HG03354 (cell line): Measurements from ENCODE around the gene SEMA3E.

Experiments used
- ATAC-seq: cut with Tn5 transposase; IDR thresholded peaks from one replicate; pipeline ENCODE4 v1.9.1; 2021; ENCODE audit warnings: mild to moderate bottlenecking; ENCODE audit not compliant: unreplicated experiment, poor library complexity, severe bottlenecking

The SEMA3E gene

DNA sequence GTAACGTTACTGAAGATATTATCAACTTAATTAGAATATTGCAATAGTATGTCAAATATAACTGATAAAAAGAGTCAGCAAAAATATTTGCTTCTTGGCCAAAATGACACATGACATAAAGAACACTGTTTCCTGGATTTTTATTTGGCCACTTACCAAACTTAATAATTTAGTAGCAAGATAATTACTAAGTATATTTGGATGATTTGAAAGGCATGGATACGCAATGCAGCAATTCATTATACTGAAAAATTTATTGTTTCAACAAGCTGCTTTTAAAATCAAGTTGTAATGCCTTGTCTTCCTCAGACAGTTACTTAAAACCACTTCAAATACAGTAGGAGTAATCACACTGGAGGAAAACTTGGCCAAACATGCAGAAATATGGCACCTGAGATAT, 234.0 kb downstream of the SEMA3E start:
- no peak for ATAC-seq

DNA sequence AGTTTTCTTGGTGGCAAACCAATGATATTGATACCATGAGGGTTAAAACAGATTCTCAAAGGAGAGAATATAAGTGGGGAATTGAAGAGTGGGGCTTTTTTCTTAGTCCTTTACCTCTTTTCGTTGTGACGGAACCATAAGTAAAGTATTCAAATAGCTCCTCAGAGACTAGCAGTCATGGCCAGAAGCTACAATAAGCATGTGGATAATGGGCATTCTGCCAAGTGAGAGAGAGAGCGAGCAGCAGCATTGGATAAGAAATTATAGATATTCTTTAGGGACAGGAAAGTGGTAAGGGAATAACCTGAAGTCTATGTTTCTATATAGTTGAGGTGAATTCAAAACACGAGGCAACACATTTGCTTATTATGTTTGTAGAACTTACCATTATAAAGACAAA, 235.1 kb downstream of the SEMA3E start:
- ATAC-seq: no peak

DNA sequence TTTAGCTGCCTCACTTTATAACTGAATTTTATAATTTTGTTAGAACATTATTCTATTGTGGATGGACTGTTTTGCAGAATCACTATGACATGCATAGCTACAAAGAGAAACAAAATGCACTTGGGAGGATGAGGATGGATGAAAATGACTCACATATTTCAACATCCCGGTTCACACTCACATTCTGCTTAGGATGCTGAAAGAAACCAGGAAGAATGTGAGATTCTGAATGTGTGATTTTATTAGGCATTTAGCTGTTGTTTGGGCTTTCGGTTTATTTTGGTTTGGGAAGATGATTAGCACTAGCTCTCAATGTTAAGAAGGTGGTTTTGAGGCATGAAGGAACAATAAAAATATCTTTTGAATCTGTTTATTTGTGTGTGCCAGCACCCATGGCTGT, 235.5 kb downstream of the SEMA3E start:
- no peak for ATAC-seq

DNA sequence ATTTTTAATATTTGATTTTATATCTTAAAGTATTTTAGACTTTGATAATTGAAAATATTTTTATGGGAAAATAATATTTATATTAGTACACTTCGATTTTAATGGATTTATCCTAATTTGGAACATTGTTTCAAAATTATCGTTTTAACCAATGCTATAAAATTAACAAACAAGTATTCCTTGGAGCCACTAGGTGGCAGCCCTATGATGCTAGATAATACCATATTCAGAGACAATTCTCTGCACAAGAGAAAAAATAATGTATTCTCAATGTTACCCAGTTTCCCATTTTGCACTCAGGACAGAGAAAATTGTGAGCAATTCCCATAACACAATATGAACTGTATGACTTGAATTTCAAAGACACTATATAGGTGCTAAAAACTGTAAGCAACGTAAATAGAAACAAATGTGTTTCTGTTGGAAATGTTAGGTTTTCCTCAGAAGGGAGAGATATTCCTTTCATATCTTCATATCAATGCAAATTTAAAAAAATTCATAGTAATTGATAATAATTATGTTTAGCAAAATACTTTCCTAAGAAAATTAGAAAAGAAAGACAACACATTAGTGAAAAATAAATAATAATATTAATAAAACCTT, 237.8 kb downstream of the SEMA3E start:
- peak; percentile 67 for ATAC-seq

DNA sequence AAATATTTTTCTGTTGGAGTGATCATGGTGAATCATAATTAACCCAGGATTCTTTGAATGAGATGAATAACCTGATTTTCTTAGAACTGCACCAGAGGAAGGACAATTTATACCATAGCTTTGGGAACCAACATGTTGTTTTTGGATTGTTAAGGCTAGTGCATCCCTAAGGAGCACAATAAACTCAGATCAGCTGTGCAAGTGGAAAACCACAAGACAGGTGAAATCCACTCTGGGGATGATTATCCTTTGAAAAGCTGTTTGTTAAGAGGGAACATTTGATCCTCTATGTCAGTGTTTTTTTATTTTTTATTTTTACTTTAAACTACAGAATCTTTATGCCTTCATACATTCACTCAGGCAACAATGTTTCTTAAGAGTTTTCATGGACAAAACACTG, 254.2 kb downstream of the SEMA3E start:
- no peak for ATAC-seq

DNA sequence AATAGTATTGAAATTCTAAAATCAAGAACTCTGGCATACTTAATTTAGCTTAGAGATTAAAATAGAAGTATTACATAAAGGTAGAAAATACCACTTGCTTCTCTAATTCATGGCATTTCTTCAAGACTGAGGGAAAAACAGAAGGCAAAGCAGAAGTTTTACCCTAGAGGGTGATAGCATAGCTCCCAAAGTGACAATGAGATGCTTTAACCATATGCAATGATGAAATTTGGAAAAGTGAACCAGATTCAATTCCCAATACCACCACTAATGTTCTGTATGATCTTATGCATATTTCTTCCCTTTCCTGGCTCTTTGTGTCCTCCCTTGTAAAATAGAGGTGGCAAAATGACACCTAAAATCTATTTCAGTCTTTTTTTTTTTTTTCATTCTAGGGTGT, 260.5 kb downstream of the SEMA3E start:
- no peak for ATAC-seq

DNA sequence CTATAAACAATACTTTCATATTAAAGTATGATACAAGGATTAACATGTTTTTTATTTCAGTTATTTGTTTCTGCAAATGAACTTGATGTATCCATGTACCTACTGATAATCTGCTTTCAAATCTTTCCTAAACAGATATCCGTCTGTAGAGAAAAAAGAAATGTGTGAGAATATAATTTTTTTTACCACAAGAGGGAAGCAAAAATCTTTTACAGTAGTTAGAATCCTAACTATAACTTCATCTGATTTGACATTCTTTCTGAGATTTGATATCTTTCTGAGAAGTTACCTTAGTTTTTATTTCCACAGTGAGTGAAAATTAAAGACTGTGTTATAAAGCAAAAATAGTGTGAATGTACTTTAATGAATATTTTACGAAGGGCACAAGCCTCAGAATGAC, 282.3 kb downstream of the SEMA3E start:
- no peak for ATAC-seq

DNA sequence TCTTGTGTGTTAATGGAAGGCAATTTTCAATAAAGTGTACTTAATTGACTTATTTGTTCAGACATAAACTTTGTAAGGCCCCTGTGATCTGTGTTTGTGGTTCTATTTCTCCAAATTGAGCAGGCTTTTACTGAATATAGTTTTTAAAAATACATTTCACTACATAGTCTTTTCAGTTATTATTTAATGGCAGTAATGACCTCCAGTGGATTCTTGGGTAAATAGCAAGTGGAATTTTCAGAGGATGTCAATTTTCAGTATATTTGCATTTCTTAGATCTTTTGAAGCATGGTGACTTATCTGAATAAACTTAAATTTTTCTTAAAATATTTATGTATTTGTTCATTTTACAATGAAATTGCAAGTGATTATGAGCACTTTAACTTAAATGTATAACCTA, 283.2 kb downstream of the SEMA3E start:
- ATAC-seq: no peak

DNA sequence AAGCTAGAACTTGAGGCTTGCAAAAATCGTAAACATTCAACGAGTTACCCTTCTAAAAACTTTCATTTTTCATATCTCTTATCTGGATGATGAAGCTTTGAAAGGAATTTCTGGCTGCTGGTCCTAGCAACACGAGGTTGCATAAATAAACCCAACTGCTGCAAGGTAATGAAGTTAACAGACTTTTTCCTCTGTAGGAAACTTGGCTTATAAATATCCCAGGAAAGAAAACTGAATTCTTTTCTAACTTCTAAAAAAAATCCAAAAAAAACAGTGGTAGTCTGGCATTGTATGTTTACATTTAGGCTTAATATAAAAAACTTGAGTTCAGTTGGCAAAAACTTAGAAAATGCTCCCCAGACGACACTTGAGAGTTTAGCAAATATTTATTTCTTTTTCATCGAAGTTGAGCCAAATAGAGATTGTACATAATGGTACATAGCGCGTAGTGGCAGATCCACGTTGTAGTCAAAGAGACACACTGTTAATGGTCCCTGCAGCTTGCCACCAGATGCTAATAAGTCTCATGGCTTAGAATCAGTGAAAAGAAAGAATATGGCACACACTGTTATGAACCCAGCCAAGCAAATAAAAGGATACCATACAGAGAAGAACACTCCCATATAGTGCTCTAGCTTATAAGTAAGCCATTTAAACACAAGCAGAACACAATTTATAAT, 285.9 kb downstream of the SEMA3E start:
- ATAC-seq: no peak

DNA sequence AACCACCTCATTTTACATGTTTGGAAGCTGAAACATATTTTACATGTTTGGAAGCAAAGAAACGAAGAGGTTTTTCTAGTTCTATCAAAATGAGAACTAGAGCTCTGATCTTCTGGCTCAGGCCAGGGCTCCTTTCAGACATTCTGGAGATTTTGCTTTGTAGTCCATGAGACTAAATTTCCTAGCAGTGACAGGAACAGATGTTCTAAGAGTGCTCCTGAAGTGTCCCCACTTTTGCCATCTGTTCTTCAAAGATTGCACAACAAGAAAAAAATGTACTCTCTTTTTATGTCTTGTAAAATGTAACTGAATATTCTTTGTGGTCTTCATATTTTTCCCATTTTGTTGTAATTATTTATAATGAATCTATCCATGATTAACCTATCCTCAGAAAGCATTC, 289.8 kb downstream of the SEMA3E start:
- ATAC-seq: no peak

DNA sequence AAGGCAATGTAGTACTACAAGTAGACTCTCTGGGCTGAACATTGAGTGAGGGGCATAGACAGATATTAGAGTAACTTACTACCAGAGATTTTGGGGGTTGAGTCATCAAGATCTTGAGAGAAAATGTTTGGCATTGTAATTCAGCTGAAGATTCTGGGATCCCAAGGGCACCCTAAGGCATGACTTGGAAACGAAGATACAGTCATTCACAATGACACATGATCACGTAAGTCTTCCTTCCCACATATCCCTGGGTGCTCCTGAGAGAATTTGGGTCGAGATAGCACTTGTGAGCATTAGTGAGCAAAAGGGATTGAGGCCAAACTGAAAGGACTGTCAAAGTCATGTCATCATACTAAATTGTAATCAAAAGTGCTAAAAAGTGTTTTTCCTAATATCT, 293.8 kb downstream of the SEMA3E start:
- no peak for ATAC-seq

DNA sequence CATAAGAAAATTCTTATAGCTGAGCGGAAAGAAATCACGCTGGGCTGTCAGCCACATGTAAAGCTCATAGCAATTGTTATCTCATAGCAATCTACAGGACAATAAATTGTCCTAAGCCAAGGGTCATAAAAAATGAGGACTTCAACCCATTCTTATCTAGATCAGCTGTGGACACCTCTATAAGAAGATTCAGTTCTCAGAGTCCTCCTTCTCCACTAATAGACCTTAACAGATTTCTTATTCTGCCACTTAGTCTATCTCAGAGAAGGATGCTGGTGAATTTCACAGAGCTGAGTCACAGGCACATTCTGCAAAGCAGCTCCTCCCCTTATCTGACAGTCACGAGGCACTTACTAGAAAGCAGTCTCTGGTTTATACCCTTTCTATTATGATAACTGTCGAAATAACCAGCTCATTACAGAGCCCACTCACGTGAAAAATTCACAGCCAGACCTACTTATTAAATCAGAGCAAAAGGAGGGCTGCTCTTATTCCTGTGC, 300.9 kb downstream of the SEMA3E start:
- no peak for ATAC-seq

DNA sequence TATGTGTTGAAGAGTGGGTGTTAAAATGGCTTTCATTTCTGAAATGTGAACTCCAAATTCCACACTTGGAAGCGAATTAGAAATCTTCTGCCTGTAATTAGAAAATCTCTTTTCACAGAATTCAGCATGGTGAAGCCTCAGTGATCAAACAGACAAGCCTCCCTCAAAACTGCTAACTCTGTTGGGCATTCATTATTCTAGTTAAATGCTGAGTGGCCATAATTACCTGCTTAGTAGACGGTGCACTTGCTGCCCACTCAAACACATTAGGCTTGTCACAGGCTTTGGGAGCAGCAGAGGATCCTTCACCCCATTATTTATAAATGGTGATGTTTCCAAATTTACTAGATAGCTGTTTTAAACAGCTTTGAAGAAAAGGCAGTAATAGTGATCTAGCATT, 309.0 kb downstream of the SEMA3E start:
- ATAC-seq: no peak

DNA sequence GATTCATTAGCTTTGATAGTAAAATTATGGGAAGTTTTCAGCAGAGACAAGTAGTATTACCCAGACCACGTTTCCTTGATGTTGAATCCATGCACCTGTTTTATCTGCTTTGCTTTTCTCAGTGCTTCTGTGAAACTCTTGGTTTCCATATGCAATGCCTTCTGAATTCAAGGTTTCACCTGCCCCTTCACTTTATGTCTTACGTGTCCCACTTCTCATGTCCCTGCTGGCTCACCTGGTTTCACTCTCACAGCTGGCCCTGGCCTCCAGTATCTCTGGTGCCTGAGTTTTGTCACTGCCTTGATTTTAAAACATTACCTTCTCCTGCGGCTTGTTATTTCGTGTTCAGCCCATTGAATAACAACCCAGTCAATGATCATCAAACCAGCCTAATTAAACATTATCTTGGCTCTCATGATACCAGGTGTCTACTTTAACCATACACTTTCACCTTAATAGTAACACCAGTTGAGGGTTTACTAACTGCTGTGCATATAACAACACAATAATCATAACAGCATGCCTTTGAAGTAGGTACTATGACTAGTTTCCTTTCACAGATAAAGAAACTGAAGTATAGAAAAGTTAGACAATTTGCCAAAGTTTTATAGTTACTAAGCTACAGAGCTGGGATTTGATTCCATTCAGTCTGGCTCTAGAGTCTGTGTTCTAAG, 310.5 kb downstream of the SEMA3E start:
- ATAC-seq: no peak

DNA sequence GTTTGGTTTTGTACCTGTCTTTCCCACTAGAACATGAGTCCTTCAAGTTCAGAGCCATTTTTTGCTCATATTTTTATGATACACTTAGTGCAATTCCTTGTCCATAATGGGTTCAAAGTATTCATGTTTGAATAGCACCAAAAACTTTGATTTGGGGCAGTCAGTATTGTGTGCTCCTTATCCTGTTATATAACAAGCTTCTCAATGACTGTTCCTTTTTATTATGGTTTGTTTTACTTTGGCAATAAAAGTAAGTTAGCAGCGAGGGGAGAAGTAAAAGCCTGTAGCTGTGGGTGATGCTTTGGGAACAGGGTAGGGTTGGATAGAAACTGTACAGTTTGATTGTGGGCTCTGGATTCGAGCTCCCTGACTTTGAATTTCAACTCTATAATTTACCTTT, 311.9 kb downstream of the SEMA3E start:
- no peak for ATAC-seq

DNA sequence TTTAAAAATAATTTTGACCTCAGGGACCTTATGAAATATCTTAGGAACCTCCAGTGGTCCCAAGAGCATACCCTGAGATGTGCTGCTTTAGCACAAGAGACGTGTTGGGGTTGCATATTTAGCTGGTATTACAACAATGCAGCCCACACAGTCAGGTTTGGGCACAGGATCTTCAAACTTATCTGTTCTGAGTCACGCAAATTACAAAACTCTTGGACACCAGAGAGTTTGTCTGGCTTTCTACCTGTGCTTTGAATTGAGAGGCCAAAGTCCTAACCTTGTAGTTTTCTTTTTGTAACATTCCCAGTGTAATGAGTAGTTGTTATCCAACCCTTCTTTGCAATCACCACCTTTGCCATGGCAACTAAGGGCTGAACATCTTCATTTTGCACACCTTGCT, 322.7 kb downstream of the SEMA3E start:
- ATAC-seq: no peak

DNA sequence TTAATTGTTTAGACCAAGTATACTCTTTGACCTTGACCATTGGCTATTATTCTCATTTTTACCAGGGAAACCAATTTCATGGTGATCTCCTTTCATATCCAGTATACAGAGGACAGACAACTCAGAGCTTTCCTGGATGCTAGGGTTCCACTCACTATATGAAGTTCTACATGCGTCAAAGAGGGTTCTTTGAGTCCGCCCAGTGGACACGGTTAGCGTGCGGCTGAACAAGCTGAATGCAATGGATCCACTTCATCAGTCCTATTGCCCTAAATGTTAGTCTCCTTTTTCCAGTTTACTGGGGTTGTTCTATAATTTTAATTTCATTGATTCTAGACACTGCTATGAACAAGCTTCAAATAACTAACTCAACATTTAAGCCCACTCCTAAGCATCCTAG, 323.9 kb downstream of the SEMA3E start:
- ATAC-seq: no peak

DNA sequence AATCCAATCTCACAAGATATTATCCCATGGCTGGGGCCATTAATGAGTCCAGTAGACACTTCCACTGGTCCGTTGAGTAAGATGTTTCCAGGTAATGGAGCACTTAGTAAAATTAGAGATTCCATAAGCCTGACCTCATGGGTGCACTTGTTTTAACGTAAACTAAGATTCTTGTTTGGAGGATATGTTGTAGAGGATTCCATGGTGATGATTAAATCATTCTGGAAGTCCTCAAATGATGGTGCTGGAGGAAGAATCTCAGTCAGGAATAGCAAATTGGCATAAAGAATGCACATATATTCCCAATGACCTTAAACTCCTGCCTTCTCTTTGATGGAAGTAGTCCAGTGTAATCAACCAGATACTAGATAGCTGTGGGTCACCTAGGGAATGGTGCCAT, 324.3 kb downstream of the SEMA3E start:
- no peak for ATAC-seq

DNA sequence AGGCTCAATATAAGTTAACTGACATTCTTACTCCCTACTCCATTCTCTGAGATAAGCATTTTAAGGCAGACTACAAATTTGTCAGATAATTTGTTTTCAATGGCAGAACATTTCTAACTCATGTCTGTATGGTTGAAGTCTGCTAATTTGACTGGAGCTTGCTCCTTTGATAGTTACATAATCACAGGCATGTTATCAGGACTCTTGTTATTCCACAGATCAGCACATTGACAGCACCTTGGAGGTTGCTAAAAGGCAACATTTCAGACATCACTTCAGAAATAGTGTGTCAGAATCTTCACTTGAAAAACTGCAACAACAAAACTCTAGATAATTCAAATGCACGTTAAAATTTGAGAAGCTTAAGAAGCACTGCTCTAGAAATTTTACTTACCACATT, 327.9 kb downstream of the SEMA3E start:
- no peak for ATAC-seq

DNA sequence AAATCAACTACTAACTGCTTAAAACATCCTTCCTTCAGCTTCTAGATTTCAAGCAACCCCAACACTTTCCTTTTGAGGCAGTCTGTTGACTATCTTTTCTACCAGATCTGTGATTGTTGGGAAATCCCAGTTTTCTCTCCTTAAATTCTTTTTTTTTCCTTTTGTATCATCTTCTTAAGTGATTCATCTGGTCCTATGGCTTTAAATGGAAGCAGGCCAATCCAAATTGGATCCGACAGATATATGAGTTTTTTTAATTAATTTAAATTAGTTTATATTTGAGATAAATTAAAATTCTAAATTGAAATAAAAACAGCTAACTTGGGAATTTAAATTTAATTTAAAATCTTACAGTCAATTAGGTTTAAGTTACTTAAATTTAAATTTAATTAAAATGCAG, 335.0 kb downstream of the SEMA3E start:
- ATAC-seq: no peak
